Right ventricle myocardium inferior (tissue), 1 donor: ENCODE results near the gene MSTO1. TPM values are rescaled to one million over a fixed set of nuclear protein-coding genes. Genes with fewer than 3 reads are reported as not detected.
"Not testable (repeated sequence)": the region's sequence is repeated elsewhere in the genome, so short reads cannot be mapped to it uniquely, and the experiment has no call there.

Source experiments
- ATAC-seq: fragments of 200-7000 bp; cut with Tn5 transposase; one replicate; pipeline ENCODE4 v1.9.1; 2020; ENCODE audit warnings: mild to moderate bottlenecking, moderate library complexity
- DNase-seq: peaks from one replicate; pipeline ENCODE4 v3.0.0; 2021; ENCODE audit errors: missing footprints
- intact Hi-C: fragments of 100-400 bp; cut with DNase I; formaldehyde crosslinking; loops from one replicate; pipeline ENCODE4 v1.11.0; 2022
- total RNA-seq: library from RNA; stranded (reverse); fragmentation: NEBNext Ultra II Directional; extraction: Animal tissue kit (Norgen Biotek cat#: 25700); gene quantifications from one replicate; pipeline ENCODE4 v1.2.1, GENCODE V29; 2021
- donor health status: DM: no; HTN: yes; CAD: no; lungs with severe emphysema.

The MSTO1 gene
- total RNA-seq, 1 donor from 2014 or later: 15.3 TPM

DNA sequence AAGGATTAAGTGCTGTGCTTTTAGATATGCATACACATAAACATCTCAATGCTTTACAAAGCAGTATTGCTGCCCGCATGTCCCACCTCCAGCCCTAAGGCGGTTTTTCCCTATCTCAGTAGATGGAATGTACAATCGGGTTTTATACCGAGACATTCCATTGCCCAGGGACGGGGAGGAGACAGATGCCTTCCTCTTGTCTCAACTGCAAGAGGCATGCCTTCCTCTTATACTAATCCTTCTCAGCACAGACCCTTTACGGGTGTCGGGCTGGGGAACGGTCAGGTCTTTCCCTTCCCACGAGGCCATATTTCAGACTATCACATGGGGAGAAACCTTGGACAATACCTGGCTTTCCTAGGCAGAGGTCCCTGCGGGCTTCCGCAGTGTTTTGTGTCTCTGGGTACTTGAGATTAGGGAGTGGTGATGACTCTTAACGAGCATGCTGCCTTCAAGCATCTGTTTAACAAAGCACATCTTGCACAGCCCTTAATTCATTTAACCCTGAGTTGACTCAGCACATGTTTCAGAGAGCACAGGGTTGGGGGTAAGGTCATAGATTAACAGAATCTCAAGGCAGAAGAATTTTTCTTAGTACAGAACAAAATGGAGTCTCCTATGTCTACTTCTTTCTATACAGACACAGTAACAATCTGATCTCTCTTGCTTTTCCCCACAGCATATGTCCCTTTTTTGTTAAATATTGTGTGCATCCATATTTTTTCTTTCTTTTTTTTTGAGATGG is 10.0 kb upstream of the MSTO1 start:
- intact Hi-C loops: loop anchor here (10.0 kb wide), 1 partner anchor 275 kb away; the partner anchor contains the start of gene RUSC1
- DNase-seq, ATAC-seq: not testable (repeated sequence)

DNA sequence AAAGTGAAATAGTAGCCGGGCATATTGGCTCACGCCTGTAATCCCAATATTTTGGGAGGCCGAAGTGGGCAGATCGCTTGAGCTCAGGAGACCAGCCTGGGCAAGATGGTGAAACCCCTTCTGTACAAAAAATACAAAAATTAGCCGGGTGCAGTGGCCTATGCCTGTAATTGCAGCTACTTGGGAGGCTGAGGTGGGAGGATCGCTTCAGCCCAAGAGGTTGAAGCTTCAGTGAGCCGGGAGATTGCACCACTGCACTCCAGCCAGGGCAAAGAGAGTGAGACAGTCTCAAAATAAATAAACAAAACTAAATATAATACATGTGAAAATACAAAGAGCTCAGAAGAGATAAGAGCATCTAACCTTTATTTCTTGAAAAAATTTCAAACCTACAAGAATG is 2.3 kb upstream of the MSTO1 start:
- DNase-seq (no peak), ATAC-seq (no peak)
- intact Hi-C loops: no loop called here

DNA sequence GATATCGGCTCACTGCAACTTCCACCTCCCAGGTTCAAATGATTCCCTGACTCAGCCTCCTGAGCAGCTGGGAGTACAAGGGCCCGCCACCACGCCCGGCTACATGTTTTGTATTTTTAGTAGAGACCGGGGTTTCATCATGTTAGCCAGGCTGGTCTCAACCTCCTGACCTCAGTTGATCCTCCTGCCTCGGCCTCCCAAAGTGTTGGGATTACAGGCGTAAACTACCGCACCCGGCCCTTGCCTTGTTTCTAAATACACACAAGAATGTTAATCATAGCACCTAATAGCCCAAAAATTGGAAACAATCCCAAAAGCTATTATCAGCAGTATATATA is 1.2 kb upstream of the MSTO1 start:
- no peak for DNase-seq
- intact Hi-C loops: no loop called here

DNA sequence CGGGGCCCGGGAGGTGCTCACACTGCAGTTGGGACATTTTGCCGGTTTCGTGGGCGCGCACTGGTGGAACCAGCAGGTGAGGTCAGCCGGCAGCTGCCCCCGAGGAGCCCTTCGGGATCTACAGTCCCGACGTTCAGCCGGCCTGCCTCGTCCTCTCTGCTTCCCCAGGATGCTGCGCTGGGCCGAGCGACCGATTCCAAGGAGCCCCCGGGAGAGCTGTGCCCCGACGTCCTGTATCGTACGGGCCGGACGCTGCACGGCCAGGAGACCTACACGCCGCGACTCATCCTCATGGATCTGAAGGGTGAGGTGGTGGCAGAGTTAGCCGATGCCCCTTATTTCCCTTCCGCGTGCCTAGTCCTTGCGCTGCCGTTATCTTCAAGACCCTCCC is 234 bp downstream of the MSTO1 start:
- intact Hi-C loops, DNase-seq, ATAC-seq: not testable (repeated sequence)

More for the DNA sequence above, 1.2 kb upstream of the MSTO1 start:
- ATAC-seq: no peak

DNA sequence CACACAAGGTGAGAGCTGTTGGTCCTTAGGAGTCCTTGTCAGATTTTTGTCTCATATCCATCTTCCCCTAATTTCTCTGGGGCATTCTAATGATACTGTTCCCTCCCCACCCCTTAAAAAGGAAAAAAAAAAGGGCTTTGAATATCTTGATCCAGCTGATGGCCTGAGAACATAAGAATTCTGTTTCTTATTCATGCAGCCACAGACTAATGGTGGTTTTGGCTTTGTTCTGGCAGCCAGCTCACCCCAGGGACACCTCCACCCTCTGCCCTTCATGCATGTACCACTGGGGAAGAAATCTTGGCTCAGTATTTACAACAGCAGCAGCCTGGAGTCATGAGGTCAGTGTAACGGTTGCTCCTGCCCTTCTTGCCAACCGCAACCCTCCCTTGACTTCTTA is 3.2 kb downstream of the MSTO1 start:
- intact Hi-C loops, ATAC-seq: not testable (repeated sequence)

DNA sequence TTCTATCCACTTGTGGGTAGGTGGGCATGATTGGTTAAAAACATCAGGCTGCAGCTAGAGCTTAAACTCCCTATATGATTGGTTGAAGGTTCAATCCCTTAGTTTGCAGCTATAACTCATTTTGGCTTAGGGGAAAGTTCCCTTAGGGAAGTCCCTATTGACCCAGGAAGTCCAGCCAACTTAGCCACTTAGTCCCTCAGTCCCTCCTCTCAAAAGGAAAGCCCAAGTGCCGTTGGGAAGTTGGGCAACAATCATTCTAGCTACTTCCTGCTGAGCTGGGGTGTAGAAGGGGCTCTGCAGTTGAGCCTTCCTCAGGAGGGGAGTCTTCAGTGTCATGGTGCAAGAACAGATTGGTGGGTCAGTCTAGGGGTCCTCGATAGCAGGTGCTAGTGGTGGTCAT is 12.2 kb downstream of the MSTO1 start:
- ATAC-seq: no peak
- intact Hi-C loops: no loop called here

More for the DNA sequence above, 3.2 kb downstream of the MSTO1 start:
- DNase-seq: not testable (repeated sequence)

DNA sequence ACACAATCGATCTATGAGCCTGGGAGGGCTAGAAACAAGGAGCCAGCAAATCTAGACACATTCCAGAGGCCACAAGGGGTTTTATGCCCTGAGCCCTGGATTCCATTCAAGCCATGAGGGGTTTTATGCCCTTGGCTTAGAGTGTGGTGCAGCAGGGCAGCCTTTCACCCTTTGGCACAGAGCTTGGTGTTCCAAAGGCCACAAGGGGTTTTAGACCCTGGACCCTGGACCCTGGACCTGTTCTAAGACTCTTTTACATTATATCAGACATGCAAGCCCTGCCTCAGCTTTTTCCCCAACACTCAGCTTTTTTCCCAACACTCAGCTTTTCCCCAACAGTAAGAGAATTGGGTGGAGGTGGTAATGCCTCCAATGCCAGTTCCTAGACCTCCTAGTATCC is 13.3 kb downstream of the MSTO1 start:
- intact Hi-C loops: no loop called here
- ATAC-seq (no peak), DNase-seq (no peak)

More for the DNA sequence above, 12.2 kb downstream of the MSTO1 start:
- no peak for DNase-seq

DNA sequence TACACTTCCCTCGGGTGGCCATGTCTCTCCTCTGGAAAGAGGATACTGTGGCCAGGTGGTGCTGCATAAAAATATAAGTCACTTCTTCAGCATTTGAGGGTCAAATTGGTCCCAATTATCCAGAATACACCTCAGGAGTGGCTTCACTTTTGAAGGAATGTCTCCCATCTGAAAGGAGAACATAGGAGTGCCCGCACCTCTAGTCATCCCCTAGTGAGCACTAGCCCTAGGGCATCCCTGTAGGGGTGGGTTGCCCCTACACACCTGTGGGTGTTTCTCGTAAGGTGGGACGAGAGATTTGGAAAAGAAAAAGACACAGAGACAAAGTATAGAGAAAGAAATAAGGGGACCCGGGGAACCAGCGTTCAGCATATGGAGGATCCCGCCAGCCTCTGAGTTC is 16.4 kb downstream of the MSTO1 start:
- ATAC-seq, DNase-seq, intact Hi-C loops: not testable (repeated sequence)

DNA sequence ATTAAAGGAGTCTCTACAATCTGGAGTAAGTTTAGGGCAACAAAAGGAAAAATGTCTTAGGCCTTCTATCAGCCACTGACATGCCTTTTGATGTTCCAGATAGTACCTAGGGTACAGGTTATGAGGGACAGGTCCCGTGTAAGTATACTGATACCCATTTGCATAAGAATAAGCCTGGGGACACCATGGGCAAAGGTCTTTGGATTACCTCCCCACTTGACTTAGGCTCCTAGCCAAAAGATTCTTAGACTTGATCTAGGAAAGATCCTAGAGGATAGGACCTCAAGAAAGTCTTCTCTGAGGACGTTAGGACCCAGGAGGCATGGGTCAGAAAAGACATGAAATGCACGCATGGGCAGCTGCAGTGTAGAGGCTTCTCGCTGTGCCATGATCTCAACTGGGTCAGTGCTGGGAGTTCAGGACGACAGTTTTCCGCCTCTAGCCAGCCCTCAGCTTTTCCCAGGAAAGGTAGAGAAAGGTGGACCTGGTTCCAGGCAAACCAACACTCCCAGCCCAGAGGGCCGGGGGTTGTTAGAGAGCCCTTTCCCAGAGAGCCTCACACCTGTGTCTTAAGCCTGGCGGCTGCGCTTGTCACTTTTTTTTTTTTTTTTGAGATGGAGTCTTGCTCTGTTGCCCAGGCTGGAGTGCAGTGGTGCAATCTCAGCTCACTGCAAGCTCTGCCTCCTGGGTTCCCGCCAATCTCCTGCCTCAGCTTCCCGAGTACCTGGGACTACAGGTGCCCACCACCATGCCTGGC is 26.6 kb downstream of the MSTO1 start:
- DNase-seq (no peak), ATAC-seq (no peak)
- intact Hi-C loops: no loop called here

DNA sequence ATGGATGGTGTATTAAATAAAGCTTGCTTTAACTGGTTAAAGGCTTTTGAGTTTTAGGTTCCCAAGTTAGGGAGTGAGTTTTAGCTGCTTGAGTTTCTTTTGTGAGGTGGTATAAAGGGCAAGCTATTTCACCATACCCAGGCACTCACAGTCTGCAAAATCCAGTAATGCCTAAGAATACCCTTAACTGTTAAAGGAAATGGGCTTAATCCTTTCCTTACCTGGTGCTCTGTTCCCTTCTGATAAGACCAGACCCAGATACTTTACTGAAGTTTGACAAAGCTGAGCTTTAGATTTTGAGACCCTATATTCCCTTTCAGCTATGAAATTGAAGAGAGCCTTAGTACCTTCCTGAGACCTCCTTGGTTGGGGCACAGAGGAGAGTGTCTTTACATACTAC is 30.3 kb downstream of the MSTO1 start:
- no peak for ATAC-seq
- no peak for DNase-seq
- intact Hi-C loops: no loop called here

DNA sequence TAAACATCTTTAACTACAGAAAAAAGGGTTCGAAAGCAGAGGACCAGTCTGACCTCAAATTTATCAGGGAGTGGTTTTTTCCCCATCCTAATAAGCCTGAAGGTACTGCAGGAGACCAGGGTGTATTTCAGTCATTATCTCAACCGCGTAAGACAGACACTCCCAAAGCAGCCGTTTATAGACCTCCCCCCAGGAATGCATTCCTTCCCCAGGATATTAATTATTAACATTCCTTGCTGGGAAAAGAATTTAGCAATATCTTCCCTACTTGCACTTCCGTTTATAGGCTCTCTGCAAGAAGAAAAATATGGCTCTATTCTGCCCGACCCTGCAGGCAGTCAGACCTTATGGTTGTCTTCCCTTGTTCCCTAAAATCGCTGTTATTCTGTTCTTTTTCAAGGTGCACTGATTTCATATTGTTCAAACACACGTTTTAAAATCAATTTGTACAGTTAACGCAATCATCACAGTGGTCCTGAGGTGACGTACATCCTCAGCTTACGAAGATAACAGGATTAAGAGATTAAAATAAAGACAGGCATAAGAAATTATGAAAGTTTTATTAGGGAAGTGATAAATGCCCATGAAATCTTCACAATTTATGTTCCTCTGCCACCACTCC is 32.7 kb downstream of the MSTO1 start:
- ATAC-seq, intact Hi-C loops: not testable (repeated sequence)

DNA sequence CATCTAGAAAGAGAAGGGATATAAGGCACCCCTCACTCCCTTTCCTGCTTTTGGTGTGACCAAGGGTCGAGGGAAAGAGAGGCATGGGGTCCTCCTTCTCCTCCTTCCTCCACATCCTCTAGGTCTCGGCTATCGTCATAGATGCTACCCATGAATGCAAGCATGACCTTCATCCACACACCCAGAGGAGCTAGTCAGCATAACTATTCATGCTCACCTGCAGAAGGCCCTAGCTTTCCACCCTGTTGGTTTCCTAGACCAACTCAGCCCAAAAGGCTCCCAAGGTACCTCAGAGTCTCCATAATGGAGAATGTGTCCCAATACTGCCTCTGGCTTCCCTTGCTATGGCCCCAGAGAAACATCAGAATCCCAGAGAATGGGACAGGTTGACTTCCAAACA is 33.2 kb downstream of the MSTO1 start:
- ATAC-seq (no peak), DNase-seq (no peak)
- intact Hi-C loops: no loop called here

More for the DNA sequence above, 32.7 kb downstream of the MSTO1 start:
- not testable (repeated sequence) for DNase-seq

DNA sequence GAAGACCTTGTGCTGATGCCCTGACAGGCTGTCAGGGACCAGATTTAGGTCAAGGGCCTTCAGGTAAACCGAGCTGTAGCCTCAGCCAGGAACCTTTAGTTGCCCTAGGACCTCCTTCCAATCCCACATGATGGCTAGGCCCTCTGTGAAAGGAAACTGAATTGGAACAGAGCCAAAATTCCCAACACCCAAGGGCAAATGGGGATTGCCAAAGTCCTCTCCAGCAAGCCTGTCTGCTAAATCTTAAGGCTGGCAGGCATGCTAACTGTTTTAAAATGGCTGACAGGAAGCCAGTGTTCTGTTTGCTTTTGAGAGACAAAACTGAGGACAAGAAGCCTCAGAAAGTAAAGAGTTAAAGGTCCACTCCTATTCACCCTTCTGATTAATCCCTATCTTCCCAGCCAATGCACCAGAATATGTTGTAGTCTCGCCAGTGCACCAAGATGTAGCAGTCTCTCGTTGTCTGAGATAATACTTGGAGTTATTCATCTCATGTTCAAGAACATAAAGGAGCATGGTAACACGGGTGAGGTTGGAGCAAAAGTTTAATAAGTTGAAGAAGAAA is 35.1 kb downstream of the MSTO1 start:
- intact Hi-C loops: no loop called here
- DNase-seq (no peak), ATAC-seq (peak; percentile 20)

DNA sequence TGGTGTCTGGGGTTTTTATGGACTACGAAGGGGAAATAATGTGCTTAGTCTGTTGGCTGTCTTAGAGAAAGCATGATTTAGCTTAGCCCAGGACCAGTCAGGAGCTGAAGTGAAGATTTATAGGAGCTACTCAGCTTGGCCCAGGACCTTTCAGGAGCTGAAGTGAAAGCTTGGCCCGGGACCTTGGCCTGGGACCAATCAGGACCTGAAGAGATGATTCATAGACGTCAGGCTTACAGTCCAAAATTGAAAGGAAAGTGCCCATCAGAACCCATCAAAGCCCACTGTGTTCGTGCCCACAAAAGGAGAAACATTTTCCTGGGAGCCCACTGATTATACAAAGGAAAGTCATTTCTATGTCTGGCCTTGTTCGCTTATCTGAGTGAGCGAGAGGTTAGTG is 35.6 kb downstream of the MSTO1 start:
- intact Hi-C loops: no loop called here
- no peak for ATAC-seq

DNA sequence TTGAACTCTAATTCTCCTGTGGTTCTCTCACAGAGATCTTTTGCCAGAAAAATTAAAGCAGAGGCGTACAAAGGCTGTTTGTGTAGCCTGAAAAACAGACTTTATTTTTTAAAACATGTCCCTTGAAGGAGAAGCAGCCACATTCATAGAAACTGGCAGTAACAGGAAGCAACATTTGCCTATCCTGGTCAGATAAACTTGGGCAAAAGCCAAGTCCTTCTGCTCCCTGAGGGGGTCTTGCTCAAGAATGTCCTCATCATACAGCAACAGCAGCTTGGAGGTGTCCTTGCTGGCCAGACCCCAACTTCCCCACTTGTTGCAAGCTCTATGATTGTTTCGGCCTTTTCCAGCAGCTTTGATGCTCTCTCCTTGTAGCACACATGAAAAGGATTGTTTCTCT is 36.3 kb downstream of the MSTO1 start:
- no peak for DNase-seq
- intact Hi-C loops: no loop called here
- peak; percentile 63 for ATAC-seq

More for the DNA sequence above, 35.6 kb downstream of the MSTO1 start:
- no peak for DNase-seq

DNA sequence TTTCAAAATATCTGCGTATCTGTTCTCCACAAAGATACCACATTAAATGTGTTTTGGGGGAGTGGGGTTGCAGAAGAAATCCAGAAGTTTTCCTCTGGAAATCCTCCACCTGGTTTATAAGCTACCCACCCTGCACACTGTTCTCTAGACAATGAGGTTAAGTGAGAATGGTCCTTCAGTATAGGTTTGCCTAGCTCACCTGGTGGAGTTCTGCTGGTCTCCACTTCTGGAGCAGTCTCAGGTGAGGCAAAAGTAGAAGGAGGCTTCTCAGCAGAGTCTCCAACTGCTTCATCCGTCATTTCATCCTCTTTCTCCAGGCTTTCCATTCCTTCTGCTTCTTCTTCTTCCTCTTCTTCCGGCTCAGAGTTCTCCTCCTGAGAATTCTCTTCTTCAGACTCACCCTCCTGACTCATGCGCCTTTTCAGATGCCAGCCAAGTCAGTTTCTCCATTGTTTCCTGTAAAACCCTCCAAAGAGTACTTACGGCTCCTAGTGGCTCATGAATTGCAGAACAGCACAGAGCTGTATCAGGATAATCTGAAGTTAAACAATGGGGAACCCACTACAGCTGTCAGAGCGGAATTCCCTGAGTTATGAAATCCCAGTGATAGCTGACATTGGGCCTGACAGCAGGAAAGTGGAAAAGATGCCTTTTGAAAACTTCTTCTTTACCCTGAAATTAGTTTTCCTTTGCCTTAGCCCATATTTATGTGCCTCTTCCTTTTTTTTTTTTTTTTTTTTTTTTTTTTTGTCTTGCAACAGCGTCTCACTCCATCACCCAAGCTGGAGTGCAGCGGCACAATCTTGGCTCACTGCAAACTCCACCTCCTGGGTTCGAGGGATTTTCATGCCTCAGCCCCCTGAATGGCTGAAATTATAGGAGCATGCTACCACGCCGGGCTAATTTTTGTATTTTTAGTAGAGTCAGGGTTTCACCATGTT is 38.5 kb downstream of the MSTO1 start:
- no peak for DNase-seq
- intact Hi-C loops: no loop called here
- peak; percentile 84 for ATAC-seq

DNA sequence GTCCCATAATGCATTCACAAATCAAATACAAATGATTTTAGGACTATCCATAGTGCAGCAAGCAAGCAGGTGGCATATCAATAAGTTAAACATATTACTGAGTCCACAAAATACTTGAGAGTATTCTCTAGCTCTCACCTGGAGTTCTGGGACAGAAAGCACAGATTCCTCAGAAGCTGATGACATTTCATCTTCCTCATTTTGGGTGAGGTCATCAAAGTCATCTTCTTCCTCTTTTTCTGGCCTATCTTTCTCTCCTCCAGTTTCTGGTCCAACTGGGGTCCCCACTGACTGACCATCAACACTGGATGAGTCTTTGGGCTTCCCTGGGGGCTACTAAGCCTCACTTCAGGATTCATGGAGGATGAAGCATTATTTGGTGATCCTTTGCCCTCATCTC is 39.7 kb downstream of the MSTO1 start:
- no peak for ATAC-seq
- intact Hi-C loops: no loop called here

DNA sequence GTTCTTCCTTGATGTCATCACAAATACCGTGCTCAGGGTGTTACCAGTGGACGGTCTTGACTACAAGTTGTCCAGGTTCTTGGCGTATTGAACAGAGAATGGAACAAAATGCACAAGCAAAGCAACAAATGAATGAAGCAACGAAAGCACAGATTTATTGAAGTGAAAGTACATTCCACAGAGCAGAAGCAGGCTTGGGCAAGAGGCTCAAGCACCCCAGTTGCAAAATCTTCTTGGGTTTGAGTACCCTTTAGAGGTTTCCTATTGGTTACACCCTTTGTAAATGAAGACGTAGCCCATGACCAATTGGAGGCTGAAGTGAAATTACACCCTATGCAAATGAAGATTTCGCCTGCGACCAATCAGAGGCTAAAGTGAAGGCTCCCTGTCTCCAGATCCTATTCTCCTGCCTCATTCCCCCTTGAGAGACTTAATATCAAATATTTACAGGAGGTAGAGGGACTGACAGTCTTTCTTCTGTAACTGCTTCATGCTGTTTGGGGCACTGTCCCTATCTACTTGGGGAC is 40.3 kb downstream of the MSTO1 start:
- DNase-seq (no peak), ATAC-seq (no peak)
- intact Hi-C loops: no loop called here

More for the DNA sequence above, 39.7 kb downstream of the MSTO1 start:
- no peak for DNase-seq
